G401.6 (cell line): Measurements from ENCODE around the gene CERKL.

Experiments used
- FAIRE-seq: peaks from 2 replicates; lab custom pipeline; 2012; peaks lifted over from hg19 to GRCh38; lab: Jason Lieb, UNC

Gene CERKL

DNA sequence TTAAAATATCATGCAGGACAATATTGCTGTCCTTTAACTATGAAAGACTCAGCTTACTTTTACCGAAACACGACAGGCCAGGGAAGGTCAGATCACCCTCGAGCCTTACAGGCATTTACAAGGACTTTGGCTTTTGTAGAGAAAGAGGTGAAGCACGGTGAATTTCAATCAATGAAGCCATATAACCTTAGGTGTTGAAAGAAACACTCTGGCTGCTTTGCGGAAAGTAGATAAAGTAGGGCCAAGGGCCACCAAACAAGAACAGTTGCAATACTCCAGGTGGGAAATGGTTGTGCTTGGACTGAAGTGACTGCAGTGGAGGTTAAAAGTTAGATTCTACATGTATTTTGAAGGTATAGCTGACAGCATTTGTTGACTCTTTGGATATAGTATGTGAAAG is 80.5 kb downstream of the CERKL start:
- FAIRE-seq = no peak

DNA sequence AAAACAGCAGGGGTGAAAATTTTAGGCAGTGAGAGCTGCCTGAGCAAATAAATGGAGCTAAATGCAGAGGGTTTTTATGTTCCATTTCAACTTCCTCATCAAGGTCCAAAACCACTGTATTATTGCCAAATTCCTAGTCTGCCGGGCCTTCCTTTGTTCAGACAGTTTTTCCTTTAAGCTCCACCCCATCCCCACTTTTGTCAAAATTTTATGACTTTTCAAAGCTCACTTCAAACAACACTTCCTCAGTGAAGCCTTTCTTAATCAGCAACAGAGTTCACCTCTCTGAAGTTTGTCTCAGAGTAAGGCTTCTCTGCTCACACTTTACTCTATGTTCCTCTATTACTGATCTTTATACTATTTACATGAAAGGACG is 81.3 kb downstream of the CERKL start:
- no peak for FAIRE-seq

DNA sequence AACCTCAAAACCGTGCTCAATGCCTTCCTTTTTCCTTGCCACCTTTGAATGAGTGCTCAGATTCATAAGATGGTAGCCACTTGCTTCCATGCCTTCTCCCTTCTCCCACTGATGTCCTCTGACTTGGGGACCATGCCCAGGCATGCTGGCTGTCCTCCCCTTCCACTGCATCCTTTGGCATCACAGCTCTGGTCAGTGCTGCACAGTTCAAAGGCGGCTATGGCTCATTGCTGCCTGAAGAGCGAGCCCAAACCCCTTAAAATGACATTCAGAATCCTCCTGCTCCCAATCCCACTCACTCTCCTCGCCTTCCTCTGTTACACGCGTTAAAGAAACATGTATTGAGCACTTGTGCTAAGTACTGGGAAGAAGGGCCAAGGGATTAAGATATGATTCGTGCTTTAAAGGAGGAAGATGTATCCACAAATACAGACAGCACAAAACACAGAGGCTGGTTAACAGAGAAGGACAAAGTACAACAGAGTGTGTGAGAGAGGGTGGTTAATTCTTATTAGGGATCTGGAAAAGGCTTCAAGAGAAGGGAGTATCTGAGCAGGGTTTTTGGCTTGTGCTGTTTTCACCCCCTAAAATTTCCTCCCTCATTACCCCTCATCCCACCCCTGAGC is 81.8 kb downstream of the CERKL start:
- no peak for FAIRE-seq

- FAIRE-seq = no peak
Measured at GRCh38 chr2:181574321-181574720, 82.6 kb downstream of the CERKL start.

- peak; percentile 61 for FAIRE-seq
Measured at GRCh38 chr2:181573140-181573736, 83.7 kb downstream of the CERKL start.

DNA sequence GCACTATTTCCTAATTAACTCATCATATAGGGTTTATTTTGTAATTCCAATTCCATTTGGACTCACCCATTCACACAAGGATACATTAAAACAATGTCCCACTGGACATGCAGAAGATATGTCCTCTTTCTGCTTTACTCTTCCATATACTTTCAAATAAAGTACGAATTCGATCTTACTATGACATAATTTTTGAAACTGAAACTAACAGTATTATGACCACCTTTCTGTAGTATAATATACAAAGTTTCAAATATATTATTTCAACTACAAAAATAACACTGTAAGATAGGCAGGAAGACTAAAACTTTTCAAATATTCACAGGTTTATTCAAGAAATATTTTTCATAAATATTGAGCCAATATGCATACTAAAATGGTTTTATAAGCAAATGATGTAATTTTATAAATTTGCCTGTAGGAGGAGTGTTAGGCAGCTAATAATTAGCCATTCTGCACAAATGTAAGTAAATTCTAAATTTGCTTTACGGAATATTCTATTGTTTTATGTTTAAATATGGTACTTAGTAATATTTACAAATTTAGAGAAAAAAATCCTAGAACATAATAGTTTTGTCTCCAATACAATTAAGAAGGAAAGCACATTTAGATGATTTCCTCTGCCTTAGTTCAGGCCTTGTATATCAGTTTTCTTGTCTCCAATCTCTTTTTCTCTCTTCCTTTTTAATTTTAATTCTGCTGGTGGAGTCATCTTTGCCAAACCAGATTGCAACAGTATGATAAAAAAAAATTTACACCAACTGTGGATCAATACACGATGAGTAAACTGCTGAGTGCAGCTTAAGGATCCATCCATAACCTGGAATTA is 85.9 kb downstream of the CERKL start:
- peak; percentile 71 for FAIRE-seq

DNA sequence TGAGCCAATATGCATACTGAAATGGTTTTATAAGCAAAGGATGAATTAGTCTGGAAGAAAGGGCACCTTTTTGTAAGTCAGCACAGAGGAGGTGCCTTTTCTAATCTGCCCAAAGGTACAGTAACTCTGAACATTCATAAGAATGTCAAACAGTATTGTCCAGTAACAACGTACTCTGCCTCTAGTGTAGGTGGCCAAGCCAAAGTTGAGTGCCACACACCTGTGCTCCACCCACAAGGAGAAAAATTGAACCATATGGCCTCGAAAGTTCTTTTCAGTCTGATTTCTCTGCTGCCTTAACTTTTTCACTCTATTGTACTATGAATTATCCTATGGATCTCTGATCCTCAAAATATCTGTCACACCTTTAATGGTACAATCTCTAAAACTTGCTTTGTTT is 86.8 kb downstream of the CERKL start:
- FAIRE-seq = no peak

DNA sequence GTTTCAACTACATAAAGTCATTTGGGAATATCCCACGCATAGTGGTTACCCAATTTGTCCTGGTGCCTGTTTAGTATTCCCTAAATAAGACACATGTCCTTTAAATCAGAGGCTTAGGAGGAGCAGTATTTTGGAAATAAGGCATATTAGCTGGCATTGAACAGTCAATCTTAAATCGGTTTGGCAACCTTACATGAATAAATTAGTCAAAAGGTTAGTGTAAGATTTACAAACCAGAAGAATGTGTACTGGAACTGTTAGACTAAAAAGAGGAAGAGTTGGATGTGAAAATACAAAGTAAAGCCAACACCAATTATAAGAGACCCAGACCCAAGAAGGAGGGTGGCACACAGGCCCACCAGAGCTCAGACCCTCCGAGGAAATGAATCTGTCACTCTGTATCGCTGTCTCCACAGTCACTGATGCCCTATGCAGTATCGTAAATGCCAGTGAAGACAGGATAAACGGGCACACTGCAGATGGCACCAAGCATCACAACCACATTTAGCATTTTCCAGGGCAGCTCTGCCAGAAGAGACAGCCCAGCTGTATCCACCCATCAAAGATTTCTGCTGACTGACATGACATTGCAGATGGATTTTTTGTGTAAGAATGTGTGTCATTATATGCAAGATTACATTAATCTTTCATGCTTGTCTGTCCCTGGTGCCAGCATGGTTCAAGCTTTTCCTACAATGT is 90.4 kb downstream of the CERKL start:
- no peak for FAIRE-seq

DNA sequence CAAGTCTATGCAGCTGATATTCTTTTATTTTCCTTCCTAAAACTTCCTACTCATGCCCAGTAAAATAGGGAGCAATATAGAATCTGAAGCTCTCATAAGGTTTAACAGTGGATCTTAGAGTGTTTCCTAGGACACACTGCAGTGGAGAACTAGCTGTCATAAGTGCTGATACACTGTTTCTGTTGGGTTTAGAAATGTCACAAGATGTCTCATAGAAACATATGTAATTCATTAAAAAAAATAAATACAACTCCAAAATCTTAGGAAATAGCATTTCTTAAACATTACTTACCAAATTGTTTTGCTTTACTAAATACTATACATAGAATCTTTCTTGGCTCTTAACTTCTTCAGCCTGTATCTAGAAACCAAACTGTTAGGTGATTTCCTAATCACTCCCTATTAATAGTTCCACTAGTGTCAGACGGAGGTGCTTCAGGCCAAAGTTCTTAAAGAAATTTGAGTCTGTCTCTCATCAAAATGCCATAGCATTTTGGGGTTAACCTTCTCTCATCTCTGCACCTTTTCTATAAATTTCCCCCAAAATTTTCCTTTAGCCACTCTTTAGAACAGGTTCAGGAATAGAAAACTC is 93.7 kb downstream of the CERKL start:
- no peak for FAIRE-seq

- FAIRE-seq = no peak
Measured at GRCh38 chr2:181558371-181558770, 98.5 kb downstream of the CERKL start.

GRCh38 chr2:181554061-181554830 is 102.7 kb downstream of the CERKL start:
- no peak for FAIRE-seq

GRCh38 chr2:181553244-181553643 is 103.7 kb downstream of the CERKL start:
- peak; percentile 54 for FAIRE-seq

DNA sequence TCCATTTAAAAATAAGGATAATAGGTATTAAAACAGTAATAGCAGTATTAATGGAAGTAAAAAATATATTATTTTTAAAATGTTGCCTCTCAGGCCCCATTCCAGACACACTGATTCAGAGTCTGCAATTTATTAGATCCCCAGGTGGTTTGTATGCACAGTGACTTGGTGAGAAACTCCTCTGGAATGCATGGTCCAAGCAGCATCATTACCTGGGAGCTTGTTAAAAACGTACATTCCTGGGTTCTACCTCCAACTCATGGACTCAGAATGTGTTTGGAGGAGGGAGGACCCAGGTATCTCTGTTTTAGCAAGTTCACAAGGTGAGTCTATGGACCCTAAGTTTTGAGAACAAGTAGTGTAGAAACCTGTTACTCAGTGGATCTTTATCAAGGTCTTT is 104.1 kb downstream of the CERKL start:
- FAIRE-seq = no peak

GRCh38 chr2:181546086-181546485 is 110.8 kb downstream of the CERKL start:
- FAIRE-seq = no peak

- FAIRE-seq = no peak
Measured at GRCh38 chr2:181542170-181542569, 114.7 kb downstream of the CERKL start.

DNA sequence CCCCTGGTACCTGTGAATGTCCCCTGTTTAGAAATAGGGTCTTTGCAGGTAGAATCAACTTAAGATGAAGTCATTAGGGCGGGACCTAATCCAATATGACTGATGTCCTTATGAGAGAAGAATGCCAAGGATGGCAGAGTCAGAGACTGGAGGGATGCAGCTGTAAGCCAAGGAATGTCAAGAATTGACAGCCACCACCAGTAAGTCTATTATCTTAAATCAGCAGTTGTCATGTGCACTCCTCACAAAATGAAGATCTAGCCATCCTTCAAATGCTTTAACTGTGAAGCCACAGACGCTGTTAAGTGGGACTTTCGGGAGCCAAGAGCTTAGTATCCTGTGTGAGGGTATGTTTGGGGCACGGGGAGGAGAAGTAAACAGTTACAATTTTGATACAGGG is 116.5 kb downstream of the CERKL start:
- FAIRE-seq = no peak

GRCh38 chr2:181536730-181537129 is 120.2 kb downstream of the CERKL start:
- FAIRE-seq = no peak

DNA sequence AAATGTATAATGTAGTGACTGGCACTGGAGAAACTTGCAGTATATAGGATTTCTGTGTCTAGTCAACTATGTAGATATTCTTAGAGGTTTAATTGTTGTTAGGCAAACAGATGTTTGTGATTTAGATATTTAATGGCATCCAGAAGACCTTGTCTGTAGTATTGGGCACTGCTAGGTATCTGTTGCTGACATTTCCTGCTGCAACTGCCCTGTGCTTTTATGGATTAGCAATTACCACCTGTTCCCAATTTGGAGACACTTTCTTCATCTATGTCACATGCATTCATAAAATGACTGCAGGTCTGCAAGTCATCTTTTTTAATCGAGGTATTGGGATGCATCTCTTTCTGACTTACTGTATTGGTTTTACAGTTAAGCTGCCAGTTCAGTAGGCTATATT is 128.5 kb downstream of the CERKL start:
- FAIRE-seq = no peak

DNA sequence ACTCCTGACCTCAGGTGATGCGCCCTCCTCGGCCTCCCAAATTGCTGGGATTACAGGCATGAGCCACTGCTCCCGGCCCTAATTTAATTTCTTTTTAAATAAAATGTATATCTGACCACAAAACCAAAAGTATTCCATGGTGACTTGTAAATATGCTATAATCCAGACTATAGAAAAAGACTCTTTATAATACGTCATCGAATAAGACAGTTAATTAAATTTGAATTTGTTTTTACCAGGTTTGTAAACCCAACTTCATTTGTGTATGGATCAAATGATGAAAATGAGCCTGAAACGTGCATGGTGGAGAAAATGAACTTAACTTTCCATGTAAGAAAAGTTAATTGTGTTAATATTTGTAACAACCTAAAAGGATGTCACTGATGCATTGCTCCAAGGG is 129.8 kb downstream of the CERKL start:
- FAIRE-seq = no peak

- no peak for FAIRE-seq
Measured at GRCh38 chr2:181526014-181526413, 130.9 kb downstream of the CERKL start.

DNA sequence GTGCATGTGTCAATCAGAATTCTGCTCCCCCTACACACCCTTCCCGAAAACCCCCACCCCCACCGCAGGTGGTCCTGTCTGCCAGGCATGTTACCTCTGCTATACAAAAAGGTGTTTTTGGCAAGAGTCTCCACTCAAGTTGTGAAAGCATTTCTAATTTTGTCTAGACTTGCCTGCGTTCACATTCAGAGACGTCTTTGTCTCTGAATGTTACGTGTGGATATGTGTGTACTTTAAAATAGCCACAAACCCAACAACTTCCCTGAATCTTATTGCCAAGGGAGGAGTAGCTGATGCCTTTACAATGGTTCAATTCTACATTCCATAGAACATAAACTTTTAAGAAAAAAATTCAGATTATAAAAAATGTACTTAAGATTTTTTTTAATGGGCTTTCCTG is 133.1 kb downstream of the CERKL start:
- FAIRE-seq = no peak

DNA sequence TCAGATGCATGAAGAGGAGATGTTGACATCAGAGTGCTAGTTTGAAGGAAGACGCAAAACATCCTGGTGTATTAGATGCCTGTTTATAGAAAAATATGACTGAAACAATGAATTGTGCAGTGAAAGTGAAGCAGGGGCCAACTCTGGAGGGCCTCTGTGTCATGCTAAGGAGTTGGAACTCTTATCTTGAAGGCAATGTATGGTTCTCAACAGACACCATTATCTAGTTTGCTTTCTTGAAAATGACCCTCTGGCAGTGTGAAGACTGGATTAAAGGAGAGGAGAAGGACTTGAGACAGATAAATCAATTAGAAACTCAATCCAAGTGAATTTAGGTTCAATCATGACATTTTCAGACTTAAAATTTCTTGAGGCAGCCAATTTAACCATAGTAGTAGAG is 136.7 kb downstream of the CERKL start:
- FAIRE-seq = no peak
